Liver (tissue), 9 donors: ENCODE results near the gene ITGB1BP1. TPM values are rescaled to one million over a fixed set of nuclear protein-coding genes. Genes with fewer than 3 reads are reported as not detected.

Source experiments
- DNase-seq: peaks from one replicate; pipeline ENCODE4 v3.0.0-alpha.2; 2017; ENCODE audit warnings: low spot score
- H3K27ac ChIP-seq, 2 donors: one replicate each; pipeline ENCODE4 v1.7.0; 2013; ENCODE audit warnings: inconsistent platforms in 2 of 2, low read length in 2 of 2, control low read depth in 1 of 2, low read depth in 1 of 2, mild to moderate bottlenecking in 1 of 2
- H3K27me3 ChIP-seq, 4 donors: one replicate each; pipeline versions ENCODE4 v1.6.1 to v1.7.0; 2013; ENCODE audit warnings: low read length in 3 of 4, inconsistent platforms in 1 of 4, mild to moderate bottlenecking in 1 of 4, moderate library complexity in 1 of 4; ENCODE audit not compliant: control insufficient read depth in 4 of 4, insufficient read depth in 4 of 4
- H3K36me3 ChIP-seq, 4 donors: one replicate each; pipeline versions ENCODE4 v1.6.1 to v1.7.0; 2013; ENCODE audit warnings: low read length in 3 of 4, mild to moderate bottlenecking in 3 of 4, low read depth in 1 of 4, moderate library complexity in 1 of 4; ENCODE audit not compliant: control insufficient read depth in 4 of 4, insufficient read depth in 3 of 4
- H3K4me1 ChIP-seq, 4 donors: one replicate each; pipeline versions ENCODE4 v1.6.1 to v1.7.0; 2013; ENCODE audit warnings: low read length in 3 of 4, mild to moderate bottlenecking in 3 of 4, moderate library complexity in 1 of 4; ENCODE audit not compliant: control insufficient read depth in 4 of 4, insufficient read depth in 4 of 4
- H3K4me3 ChIP-seq, 3 donors: one replicate each; pipeline versions ENCODE4 v1.6.1 to v1.7.0; 2013; ENCODE audit warnings: low read length in 3 of 3, control low read depth in 1 of 3, low read depth in 1 of 3, mild to moderate bottlenecking in 1 of 3
- H3K9ac ChIP-seq, 2 donors: one replicate each; pipeline ENCODE4 v1.7.0; 2013; ENCODE audit warnings: low read length in 2 of 2, mild to moderate bottlenecking in 2 of 2, moderate library complexity in 2 of 2, control low read depth in 1 of 2, low read depth in 1 of 2
- H3K9me3 ChIP-seq, 4 donors: one replicate each; pipeline versions ENCODE4 v1.6.1 to v1.7.0; 2013; ENCODE audit warnings: low read length in 3 of 4; ENCODE audit not compliant: control insufficient read depth in 4 of 4
- EGR1 ChIP-seq, 2 donors: IDR thresholded peaks; 2 replicates each; pipeline ENCODE4 v1.6.1; 2016 to 2018; ENCODE audit warnings: antibody characterized with exemption in 2 of 2, low read depth in 2 of 2
- FOXA1 ChIP-seq: IDR thresholded peaks from 2 replicates; pipeline ENCODE4 v1.6.1; 2016; ENCODE audit warnings: antibody characterized with exemption
- FOXA2 ChIP-seq: IDR thresholded peaks from 2 replicates; pipeline ENCODE4 v1.6.1; 2016; ENCODE audit warnings: antibody characterized with exemption
- GABPA ChIP-seq, 2 donors: IDR thresholded peaks in 1 of 2; conservative IDR thresholded peaks in 1 of 2; 2 replicates each; pipeline ENCODE4 v1.6.1; 2016; ENCODE audit warnings: antibody characterized with exemption in 2 of 2, mild to moderate bottlenecking in 1 of 2, moderate library complexity in 1 of 2
- HNF4A ChIP-seq, 2 donors: conservative IDR thresholded peaks; 2 replicates each; pipeline ENCODE4 v1.6.1; 2016; ENCODE audit warnings: antibody characterized with exemption in 2 of 2, mild to moderate bottlenecking in 2 of 2
- HNF4G ChIP-seq: IDR thresholded peaks from 2 replicates; pipeline ENCODE4 v1.6.1; 2016; ENCODE audit warnings: antibody characterized with exemption
- JUND ChIP-seq, 2 donors: IDR thresholded peaks; 2 replicates each; pipeline ENCODE4 v1.6.1; 2016; ENCODE audit warnings: antibody characterized with exemption in 2 of 2
- NR2F2 ChIP-seq: IDR thresholded peaks from 2 replicates; pipeline ENCODE4 v1.6.1; 2016; ENCODE audit warnings: antibody characterized with exemption
- RAD21 ChIP-seq, 2 donors: IDR thresholded peaks; 2 replicates each; pipeline ENCODE4 v1.6.1; 2016; ENCODE audit warnings: antibody characterized with exemption in 2 of 2, mild to moderate bottlenecking in 2 of 2
- RXRA ChIP-seq, 2 donors: IDR thresholded peaks; 2 replicates each; pipeline ENCODE4 v1.6.1; 2017 to 2018; ENCODE audit warnings: antibody characterized with exemption in 2 of 2, mild to moderate bottlenecking in 1 of 2
- SP1 ChIP-seq: IDR thresholded peaks from 2 replicates; pipeline ENCODE4 v1.6.1; 2018; ENCODE audit warnings: antibody characterized with exemption, mild to moderate bottlenecking
- YY1 ChIP-seq: IDR thresholded peaks from 2 replicates; pipeline ENCODE4 v1.6.1; 2016; ENCODE audit warnings: antibody characterized with exemption, mild to moderate bottlenecking
- WGBS: extraction: QIAGEN DNeasy Blood & Tissue Kit; methylation state at CpG from one replicate; pipeline ENCODE4 v1.1.7; 2013; 5-methylcytosine and 5-hydroxymethylcytosine counted together
- polyA plus RNA-seq, 2 donors: library from polyadenylated mRNA; stranded (reverse) in 1 of 2; unstranded in 1 of 2; fragments of 200-250 nt in 1 of 2; fragments of >200 nt in 1 of 2; fragmentation: Nextera tagmentation in 1 of 2; extraction: Ambion mirVana in 1 of 2; gene quantifications; one replicate each; pipeline versions ENCODE4 v1.2.1 to v1.2.3, GENCODE V29; 2013 to 2015
- total RNA-seq, 2 donors: library from RNA; depleted of rRNA; stranded (reverse); fragments of >200 nt; gene quantifications; one replicate each; pipeline ENCODE4 v1.2.3, GENCODE V29; 2014
- TF ChIP-seq, protein P1 (sequence below): IDR thresholded peaks from 2 replicates; pipeline ENCODE4 v1.6.1; 2016; ENCODE audit warnings: antibody characterized with exemption, mild to moderate bottlenecking
- TF ChIP-seq, protein P2 (sequence below): IDR thresholded peaks from 2 replicates; pipeline ENCODE4 v1.6.1; 2016; ENCODE audit warnings: antibody characterized with exemption
- TF ChIP-seq, protein P3 (sequence below): IDR thresholded peaks from 2 replicates; pipeline ENCODE4 v1.6.1; 2016; ENCODE audit warnings: antibody characterized with exemption
- TF ChIP-seq, protein P4 (sequence below): IDR thresholded peaks from 2 replicates; pipeline ENCODE4 v1.6.1; 2016; ENCODE audit warnings: antibody characterized with exemption
- TF ChIP-seq, protein P5 (sequence below): fragments of 150-350 bp; IDR thresholded peaks from 2 replicates; pipeline ENCODE4 v1.5.1; 2017; ENCODE audit warnings: improper control_type of control experiment, low read depth, low read length; ENCODE audit not compliant: missing input control
- donor health status: healthy.
- donor health status: healthy.
- donor health status: healthy.
- donor health status: healthy.
- donor health status: healthy.

The ITGB1BP1 gene
- total and polyA plus RNA-seq, 4 donors, result 6.6 to 30.9 (median 13.7) TPM

- DNase-seq, result no peak
- no peak for TF ChIP-seq FOXA1
- TF ChIP-seq, protein P1, sequence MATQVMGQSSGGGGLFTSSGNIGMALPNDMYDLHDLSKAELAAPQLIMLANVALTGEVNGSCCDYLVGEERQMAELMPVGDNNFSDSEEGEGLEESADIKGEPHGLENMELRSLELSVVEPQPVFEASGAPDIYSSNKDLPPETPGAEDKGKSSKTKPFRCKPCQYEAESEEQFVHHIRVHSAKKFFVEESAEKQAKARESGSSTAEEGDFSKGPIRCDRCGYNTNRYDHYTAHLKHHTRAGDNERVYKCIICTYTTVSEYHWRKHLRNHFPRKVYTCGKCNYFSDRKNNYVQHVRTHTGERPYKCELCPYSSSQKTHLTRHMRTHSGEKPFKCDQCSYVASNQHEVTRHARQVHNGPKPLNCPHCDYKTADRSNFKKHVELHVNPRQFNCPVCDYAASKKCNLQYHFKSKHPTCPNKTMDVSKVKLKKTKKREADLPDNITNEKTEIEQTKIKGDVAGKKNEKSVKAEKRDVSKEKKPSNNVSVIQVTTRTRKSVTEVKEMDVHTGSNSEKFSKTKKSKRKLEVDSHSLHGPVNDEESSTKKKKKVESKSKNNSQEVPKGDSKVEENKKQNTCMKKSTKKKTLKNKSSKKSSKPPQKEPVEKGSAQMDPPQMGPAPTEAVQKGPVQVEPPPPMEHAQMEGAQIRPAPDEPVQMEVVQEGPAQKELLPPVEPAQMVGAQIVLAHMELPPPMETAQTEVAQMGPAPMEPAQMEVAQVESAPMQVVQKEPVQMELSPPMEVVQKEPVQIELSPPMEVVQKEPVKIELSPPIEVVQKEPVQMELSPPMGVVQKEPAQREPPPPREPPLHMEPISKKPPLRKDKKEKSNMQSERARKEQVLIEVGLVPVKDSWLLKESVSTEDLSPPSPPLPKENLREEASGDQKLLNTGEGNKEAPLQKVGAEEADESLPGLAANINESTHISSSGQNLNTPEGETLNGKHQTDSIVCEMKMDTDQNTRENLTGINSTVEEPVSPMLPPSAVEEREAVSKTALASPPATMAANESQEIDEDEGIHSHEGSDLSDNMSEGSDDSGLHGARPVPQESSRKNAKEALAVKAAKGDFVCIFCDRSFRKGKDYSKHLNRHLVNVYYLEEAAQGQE, result no peak
- TF ChIP-seq GABPA (IDR thresholded peaks at IDR 0.05 in 1 of 2, conservative IDR thresholded peaks at IDR 0.05 in 1 of 2), result no peak
- TF ChIP-seq YY1, result no peak
- no peak for TF ChIP-seq JUND (IDR thresholded peaks at IDR 0.05)
- TF ChIP-seq RXRA (IDR thresholded peaks at IDR 0.05), result no peak
- no peak for TF ChIP-seq HNF4A (conservative IDR thresholded peaks at IDR 0.05)
- TF ChIP-seq, protein P2, sequence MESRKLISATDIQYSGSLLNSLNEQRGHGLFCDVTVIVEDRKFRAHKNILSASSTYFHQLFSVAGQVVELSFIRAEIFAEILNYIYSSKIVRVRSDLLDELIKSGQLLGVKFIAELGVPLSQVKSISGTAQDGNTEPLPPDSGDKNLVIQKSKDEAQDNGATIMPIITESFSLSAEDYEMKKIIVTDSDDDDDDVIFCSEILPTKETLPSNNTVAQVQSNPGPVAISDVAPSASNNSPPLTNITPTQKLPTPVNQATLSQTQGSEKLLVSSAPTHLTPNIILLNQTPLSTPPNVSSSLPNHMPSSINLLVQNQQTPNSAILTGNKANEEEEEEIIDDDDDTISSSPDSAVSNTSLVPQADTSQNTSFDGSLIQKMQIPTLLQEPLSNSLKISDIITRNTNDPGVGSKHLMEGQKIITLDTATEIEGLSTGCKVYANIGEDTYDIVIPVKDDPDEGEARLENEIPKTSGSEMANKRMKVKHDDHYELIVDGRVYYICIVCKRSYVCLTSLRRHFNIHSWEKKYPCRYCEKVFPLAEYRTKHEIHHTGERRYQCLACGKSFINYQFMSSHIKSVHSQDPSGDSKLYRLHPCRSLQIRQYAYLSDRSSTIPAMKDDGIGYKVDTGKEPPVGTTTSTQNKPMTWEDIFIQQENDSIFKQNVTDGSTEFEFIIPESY, result no peak
- no peak for TF ChIP-seq RAD21 (IDR thresholded peaks at IDR 0.05)
- no peak for TF ChIP-seq SP1
- TF ChIP-seq EGR1 (IDR thresholded peaks at IDR 0.05; ENCODE audit: low read depth in 2 of 2), result no peak
- TF ChIP-seq, protein P3, sequence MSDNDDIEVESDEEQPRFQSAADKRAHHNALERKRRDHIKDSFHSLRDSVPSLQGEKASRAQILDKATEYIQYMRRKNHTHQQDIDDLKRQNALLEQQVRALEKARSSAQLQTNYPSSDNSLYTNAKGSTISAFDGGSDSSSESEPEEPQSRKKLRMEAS, result no peak
- no peak for TF ChIP-seq HNF4G
- no peak for TF ChIP-seq NR2F2
- Histone ChIP-seq H3K27me3 (no peaks in the 10 kb centered on the region), H3K4me1 (no peaks in the 10 kb centered on the region), H3K9me3 (no peaks in the 10 kb centered on the region), H3K36me3 (peaks cover 0 to 10% (median 1%) of the 10 kb centered on the region in 4 donors), H3K27ac (no peak overlapping the region), H3K4me3 (no peak overlapping the region), H3K9ac (no peak overlapping the region)
- WGBS, result 86% methylated on average over 13 of the region's 13 CpGs
Observed at GRCh38 chr2:9406529-9407362, 16.6 kb downstream of the ITGB1BP1 start.

- 100% methylated on average over 2 of the region's 2 CpGs for WGBS
- no peak for DNase-seq
- H3K27ac ChIP-seq, result no peak overlapping the region
- peaks cover 0 to 10% (median under 1%) of the 10 kb centered on the region in 4 donors for H3K36me3 ChIP-seq
- H3K4me1 ChIP-seq, result no peaks in the 10 kb centered on the region
- no peak overlapping the region for H3K4me3 ChIP-seq
- H3K27me3 ChIP-seq, result no peaks in the 10 kb centered on the region
- no peaks in the 10 kb centered on the region for H3K9me3 ChIP-seq
- H3K9ac ChIP-seq, result no peak overlapping the region
- TF ChIP-seq, protein P4, sequence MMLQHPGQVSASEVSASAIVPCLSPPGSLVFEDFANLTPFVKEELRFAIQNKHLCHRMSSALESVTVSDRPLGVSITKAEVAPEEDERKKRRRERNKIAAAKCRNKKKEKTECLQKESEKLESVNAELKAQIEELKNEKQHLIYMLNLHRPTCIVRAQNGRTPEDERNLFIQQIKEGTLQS, result no peak
- TF ChIP-seq HNF4A (conservative IDR thresholded peaks at IDR 0.05) (no peak), RXRA (IDR thresholded peaks at IDR 0.05) (no peak), FOXA1 (no peak), FOXA2 (no peak), NR2F2 (no peak), HNF4G (no peak), YY1 (no peak)
- TF ChIP-seq, protein P2, result no peak
- TF ChIP-seq, protein P5, sequence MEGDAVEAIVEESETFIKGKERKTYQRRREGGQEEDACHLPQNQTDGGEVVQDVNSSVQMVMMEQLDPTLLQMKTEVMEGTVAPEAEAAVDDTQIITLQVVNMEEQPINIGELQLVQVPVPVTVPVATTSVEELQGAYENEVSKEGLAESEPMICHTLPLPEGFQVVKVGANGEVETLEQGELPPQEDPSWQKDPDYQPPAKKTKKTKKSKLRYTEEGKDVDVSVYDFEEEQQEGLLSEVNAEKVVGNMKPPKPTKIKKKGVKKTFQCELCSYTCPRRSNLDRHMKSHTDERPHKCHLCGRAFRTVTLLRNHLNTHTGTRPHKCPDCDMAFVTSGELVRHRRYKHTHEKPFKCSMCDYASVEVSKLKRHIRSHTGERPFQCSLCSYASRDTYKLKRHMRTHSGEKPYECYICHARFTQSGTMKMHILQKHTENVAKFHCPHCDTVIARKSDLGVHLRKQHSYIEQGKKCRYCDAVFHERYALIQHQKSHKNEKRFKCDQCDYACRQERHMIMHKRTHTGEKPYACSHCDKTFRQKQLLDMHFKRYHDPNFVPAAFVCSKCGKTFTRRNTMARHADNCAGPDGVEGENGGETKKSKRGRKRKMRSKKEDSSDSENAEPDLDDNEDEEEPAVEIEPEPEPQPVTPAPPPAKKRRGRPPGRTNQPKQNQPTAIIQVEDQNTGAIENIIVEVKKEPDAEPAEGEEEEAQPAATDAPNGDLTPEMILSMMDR, result no peak
- TF ChIP-seq, protein P1, result no peak
Observed at GRCh38 chr2:9405636-9406035, 17.7 kb downstream of the ITGB1BP1 start.
